IPS-11a (cell line): ENCODE results near the gene TPI1.
"Not testable (repeated sequence)": the region's sequence is repeated elsewhere in the genome, so short reads cannot be mapped to it uniquely, and the experiment has no call there.

Experiments used
- H3K4me3 ChIP-seq: one replicate; pipeline ENCODE4 v1.5.1; 2013; ENCODE audit warnings: low read depth, low read length, control low read depth

Gene TPI1

DNA sequence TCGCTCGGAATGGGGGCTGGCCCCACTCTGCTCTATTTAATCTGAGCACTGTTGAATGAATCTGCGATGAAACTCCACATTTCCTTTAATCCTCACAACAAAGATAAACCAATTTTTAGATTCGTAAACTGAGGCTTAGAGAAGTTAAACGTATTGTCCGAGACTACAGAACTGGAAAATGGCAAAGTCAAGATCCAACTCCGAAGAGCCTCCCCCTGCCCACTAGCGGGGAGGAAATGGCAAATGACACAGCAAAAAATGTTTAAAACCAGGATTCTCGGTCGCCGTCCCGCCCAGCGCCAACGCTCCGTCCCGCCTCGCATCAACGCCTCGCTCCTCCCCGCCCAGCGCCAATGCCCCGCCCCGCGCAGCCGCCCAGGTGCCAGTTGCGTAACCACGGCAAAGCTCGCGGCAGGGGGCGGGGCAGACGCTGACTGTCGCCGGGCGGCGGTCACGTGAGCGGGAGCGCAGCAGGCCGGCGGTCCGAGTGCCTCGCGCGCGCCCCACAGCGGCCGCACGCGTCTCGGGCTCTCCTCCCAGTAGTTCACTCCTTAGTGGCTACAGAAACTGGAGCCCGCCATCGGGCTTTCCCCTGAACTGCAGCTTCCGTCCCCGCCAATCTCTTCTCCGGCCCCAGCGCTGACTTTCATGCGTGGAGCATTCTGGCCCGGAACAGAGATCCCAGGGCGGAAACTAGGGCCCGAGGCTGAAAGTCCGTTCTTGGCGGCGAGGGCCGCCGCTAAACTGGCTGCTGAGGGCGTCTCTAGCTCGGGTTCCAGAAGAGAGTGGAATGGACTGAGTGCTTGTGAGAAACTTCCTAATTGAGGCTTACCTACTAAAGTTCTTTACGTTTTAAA is 23.7 kb downstream of the TPI1 start:
- H3K4me3 ChIP-seq: peak overlapping the region; percentile 24

DNA sequence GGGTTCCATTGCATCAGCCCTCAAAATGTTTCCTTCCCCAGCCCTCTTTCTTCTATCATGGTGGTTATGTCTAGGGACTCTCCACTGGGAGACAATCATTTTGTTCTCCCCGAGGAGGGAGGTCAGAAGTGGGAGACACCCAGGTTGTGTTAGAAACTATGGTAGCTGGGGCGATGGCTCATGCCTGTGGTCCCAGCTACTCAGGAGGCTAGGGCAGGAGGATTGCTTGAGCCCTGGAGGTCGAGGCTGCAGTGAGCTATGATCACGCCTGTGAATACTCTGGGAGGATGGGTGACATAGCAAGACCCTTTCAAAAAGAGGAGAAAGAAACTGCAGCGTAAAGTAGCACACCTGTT is 24.3 kb downstream of the TPI1 start:
- H3K4me3 ChIP-seq: peak overlapping the region; percentile 24

DNA sequence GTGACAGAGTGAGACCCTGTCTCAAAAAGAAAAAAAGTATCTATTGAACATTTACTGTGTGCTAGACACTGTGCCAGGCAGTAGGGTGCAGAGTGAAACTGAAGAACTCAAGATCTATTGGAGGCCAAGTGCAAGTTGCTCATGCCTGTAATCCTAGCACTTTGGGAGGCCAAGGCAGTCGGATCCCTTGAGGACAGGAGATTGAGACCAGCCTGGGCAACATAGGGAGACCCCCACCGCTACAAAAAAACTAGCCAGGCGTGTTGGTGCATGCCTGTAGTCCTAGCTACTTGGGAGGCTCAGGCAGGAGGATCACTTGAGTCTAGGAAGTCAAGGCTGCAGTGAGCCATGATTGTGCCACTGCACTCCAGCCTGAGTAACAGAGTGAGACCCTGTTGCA is 25.4 kb downstream of the TPI1 start:
- H3K4me3 ChIP-seq: not testable (repeated sequence)

DNA sequence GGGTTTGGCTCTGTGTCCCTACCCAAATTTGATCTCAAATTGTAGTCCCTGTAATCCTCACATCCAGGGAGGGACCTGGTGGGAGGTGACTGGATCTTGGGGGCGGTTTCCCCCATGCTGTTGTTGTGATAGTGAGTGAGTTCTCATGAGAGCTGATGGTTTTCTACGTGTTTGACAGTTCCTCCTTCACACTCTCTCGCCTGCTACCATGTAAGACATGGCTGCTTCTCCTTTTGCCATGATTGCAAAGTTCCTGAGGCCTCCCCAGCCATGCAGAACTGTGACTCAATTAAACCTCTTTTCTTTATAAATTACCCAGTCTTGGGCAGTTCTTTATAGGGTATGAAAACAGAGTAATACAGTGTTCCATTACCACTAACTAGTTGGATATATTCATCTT is 27.0 kb downstream of the TPI1 start:
- H3K4me3 ChIP-seq: no peak overlapping the region

DNA sequence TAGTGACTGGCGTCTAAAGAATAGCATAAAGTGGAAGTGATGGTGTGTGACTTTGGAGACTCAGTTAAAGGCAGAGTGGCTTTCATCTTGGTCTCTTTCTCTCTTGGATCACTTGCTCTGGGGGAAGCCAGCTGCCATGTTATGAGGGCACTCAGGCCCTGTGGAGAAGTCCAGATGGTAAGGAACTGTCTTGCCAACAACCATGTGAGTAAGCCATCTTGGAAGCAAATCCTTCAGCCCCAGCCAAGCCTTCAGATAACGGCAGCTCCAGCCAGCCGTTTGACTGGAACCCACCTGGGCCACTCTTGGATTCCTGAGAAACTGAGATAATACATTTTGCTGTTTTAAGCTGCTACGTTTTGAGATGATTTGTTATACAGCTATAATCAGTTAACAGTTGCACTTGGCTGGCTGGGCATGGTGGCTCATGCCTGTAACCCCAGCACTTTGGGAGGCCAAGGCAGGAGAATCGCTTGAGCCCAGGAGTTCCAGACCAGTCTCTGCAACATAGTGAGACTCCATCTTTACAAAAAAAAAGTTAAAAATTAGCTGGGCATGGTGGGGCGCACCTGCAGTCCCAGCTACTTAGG is 29.6 kb downstream of the TPI1 start:
- H3K4me3 ChIP-seq: no peak overlapping the region

DNA sequence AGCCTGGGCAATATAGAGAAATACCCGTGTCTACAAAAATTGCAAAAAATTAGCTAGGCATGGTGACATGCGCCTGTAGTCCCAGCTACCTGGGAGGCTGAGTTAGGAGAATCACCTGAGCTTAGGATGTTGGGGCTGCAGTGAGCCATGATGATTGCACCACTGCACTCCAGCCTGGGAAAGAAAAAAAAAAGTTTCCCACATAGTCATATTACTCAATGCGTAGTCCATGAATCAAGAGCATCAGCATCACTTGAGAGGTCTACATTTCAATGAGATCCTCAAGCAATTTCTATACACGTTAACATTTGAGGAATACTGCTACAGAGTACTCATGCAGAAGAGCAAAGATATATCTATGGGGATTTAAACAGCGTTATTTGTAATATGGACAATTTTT is 32.1 kb downstream of the TPI1 start:
- H3K4me3 ChIP-seq: no peak overlapping the region

DNA sequence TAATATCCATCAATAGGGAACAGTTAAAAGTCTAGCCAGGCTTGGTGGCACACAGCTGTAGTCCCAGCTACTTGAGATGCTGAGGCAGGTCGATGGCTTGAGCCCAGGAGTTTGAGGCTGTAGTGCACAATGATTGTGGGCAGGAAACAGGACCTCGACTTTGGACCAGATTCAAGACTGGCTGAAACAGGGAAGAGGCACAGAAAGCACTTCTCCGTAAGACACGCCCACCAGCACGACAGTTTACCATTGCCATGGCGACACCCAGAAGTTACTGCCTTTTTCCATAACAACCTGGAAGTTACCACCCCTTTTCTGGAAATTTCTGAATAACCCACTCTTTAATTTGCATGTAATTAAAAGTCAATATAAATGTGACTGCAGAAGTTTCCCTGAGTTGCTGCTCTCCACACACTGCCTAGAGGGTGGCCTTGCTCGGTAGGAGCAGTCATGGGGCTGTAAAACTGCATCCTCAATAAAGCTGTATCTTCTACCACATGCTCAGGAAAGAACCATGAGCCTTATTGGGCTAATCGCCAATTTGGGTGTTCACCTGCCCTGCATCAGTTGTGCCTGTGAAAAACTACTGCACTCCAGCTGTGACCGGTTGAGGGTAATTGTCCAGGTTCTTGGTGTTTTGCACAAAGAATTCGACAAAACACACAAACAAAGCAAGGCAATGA is 32.6 kb downstream of the TPI1 start:
- H3K4me3 ChIP-seq: no peak overlapping the region

DNA sequence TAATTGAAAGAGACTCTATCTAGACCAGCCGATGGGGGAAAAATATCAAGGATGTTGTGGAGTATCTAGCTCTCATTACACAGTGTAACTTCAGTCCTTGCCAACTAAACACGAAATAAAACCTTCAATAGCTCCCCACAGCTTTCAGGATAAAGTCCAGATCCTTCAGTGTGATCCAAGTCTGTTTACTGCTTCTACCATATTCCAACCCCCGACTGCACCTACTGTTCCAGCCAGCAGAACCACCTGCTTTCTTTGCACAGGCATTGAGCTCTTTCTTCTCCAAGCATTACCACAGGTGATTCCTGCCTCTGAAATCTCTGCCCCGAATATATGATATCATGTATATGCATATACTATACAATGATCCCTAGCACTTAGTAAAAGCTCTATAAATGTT is 35.1 kb downstream of the TPI1 start:
- H3K4me3 ChIP-seq: no peak overlapping the region

DNA sequence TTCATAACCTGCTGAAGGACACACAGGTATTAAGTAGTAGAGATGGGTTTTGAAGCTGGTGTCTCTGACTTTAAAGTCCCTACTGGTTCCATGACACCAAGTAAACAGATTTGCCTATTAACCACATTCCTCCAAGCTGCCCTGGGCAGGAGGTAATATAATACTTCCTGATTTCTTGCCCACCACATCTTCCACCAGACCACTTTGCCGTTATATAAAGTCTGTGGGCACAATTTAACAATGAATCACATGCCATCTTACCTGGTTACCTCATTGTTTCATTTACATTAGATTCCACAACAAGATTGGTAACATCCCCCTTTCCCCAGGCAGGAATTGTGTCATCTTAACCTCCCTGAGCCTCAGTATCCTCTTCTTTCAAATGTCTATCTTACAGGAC is 36.4 kb downstream of the TPI1 start:
- H3K4me3 ChIP-seq: no peak overlapping the region

DNA sequence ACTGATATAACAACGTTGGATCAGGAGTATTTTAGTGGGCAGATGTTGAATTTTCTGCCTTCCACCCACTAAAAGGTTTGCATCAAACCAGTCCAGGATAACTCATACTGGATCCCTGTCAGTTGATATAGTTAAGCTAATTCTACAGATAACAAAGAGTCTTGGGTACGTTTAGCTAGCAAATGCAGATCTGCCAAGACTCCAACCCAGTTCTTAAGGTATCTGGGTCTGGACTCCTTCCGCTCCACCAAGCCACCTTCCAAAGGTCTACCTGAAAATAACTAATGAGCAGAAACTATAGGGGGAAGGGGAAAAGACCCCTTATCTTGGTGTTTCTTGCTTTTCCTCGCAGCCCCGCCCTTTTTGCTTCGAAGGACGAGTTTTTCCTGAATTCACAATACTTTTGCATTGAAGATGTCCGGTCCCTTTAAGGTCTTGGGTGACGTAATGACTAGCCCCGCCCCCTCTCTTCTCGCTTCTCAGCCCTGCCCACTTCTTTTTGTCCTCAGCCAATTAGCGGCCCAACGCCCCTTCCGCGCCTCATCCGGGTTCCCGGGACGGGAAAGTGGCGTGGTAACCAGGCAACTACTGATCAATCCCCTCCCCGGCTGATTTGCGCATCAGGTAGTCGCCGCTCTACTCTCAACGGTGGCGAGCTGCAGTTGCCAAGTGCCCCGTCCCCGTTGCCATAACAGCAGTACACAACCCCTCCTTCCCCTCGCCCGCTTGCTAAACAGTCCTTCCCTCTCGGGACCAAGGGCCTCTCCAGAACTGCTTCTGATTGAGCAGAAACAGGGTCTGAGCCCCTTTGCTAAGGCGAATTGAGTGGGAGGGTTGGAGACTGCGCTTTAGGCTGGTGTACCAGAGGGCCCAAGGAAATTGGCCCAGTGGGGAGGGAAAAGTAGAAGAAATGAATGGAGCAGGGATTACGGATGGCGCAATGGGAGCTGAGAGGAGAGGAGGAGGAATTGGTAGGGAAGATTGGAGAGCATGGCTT is 37.2 kb downstream of the TPI1 start, which contains the start of gene LRRC23:
Gene LRRC23 (plus strand): TSS at position 543 of the 997 bp plus-strand sequence. CDS start 812 bp downstream, outside the sequence.
- peak within 1 kb of the TSS; percentile 58 for H3K4me3 ChIP-seq

DNA sequence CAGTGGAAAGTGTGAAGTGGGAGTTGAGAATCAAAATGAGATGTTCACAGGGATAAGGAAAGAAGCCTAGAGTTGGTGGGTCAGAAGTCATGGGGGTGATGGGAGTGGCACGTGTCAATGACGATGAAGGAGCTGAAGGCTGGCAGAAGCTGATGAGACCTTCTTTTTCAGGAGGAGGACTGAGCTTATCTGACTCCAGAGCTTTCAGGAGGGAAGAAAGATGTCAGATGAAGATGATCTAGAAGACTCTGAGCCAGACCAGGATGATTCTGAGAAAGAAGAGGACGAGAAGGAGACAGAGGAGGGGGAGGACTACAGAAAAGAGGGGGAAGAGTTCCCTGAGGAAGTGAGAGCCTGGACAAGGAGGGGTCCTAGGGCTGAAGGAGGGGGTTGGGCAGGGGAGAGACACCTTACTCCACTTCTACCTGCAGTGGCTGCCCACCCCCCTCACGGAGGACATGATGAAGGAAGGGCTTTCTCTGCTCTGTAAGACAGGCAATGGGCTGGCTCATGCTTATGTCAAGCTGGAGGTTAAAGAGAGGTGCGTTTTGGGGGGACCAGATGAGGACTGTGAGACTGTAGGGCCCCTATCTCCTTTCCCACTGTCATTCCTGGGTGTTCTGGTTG is 38.2 kb downstream of the TPI1 start:
- peak overlapping the region; percentile 58 for H3K4me3 ChIP-seq

DNA sequence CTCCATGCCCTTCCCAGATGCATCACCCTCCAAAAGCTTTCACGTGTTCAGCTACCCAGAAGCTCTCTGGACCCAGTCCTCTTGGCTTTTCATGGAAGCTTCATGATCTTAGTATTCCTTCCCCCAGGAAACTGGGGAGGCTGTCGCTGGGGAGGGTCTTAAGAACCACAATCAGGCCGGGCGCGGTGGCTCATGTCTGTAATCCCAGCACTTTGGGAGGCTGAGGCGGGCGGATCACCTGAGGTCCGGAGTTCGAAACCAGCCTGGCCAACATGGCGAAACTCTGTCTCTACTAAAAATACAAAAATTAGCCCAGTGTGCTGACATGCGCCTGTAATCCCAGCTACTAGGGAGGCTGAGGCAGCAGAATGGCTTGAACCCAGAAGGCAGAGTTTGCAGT is 40.8 kb downstream of the TPI1 start:
- not testable (repeated sequence) for H3K4me3 ChIP-seq

DNA sequence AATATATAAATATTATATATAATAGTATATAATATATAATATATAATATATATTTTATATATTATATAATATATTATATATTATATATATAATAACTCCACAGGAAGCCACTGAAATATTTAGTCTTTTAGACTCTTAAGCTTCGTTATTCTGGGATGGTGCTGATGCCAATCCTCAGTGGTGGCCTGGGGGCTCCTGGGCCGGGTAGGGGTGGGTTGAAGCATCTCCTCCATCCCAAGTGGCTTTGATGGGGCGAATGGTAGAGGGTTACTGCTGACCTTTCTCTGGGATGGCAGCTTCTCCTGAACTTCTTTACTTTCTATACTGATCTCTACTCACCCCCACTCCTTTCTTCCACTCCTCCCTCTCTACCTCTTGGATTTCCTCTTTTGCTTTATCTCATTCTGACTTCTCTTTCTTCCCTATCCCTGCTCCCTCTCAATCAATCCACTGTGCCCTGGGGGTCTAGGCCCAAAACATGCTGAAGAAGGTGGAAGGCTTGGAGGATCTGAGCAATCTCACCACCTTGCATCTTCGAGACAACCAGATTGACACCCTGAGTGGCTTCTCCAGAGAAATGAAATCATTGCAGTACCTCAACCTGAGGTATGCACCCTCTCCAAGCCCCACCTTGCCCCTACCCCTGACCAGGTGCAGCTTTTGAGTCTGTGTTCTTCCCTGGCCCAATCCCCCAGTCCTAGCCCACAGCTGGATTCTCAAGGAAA is 42.3 kb downstream of the TPI1 start:
- no peak overlapping the region for H3K4me3 ChIP-seq

DNA sequence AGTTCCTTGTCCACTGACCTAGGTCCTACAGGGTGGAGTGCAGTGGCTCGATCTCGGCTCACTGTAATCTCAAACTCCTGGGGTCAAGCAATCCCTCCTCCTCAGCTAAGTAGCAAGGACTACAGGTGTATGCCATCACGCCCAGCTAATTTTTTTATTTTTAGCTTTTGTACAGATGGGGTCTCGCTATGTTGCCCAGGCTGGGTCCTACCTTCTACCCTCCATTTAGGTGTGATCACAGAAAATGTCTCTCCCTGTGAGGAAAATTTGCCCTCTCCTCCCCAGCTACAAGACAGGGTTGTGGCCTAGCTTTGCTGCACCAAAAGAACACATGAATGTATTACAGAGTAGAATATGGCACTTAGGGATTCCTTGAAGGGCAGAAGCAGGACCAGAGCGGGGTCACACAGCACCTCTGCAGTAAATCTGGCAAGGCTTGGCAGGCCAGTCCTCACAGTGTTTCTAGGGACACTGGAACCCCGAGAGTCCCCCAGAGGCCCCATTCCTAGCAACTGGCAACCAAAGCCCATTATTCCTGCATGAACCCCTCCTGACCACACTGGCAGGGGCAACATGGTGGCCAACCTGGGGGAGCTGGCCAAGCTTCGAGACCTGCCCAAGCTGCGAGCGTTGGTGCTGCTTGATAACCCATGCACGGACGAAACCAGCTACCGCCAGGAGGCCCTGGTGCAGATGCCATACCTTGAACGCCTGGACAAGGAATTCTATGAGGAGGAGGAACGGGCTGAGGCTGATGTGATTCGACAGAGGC is 45.0 kb downstream of the TPI1 start:
- no peak overlapping the region for H3K4me3 ChIP-seq

DNA sequence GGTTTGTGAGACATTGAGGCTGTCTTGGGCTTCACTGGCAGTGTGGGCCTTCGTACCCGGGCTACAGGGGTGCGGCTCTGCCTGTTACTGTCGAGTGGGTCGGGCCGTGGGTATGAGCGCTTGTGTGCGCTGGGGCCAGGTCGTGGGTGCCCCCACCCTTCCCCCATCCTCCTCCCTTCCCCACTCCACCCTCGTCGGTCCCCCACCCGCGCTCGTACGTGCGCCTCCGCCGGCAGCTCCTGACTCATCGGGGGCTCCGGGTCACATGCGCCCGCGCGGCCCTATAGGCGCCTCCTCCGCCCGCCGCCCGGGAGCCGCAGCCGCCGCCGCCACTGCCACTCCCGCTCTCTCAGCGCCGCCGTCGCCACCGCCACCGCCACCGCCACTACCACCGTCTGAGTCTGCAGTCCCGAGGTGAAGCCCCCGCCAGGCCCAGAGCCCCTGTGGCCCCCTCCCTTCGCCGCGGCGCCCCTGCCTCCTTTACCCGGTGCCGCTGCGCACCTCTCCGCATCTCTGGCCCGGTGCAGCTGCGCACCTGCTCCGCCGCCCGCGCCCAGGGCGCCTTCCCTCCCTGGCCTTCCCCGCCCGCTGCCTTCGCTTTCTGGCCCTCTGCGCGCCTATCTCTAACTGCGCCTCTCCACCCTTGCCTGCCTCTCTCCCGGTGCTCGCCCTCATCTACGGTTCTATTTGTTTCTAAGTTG is 47.1 kb downstream of the TPI1 start, which contains the start of gene ENO2:
Gene ENO2 (plus strand): TSS at position 335 of the 701 bp plus-strand sequence. CDS start 1,253 bp downstream, outside the sequence.
- H3K4me3 ChIP-seq: peak within 1 kb of the TSS; percentile 67

DNA sequence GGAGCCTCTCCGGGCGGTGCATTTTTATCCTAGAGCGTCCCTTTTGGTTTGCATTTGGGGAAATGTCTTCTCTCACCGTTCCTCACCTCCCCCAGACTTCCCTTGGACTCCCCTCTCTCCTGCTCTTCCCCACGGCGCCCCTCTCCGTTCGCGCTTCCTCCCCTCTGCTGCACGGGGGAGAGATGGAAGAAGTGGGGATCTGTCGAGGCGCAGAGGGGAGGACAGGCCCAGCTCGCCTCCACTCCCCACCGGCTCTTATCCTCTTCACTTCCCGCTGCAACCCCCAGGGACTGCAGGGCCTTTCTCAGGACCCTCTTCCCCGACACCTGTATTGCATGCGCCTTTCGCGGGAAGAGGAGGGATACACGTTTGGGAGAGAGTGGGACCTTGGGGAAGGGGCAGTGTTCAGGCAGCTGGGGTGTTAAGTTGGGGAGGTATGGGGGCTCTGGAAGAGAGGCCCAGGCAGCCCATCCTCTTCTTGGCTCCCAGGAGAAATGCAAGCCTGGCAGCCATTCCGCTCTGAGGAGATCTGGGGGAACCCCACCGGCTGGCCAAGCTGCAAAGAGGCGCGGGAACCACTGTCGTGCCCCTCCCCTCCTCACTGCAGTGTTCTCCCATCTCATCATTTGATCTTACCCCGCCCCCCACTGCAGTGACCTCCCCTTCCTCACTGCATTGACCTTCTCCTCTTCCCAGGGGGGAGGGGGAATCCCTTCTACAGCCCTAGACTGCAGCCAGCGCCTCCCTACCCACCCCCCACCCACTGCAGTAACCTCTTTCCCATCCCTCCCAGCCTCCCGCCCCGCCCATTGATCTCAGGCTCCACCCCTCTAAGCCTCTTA is 47.8 kb downstream of the TPI1 start:
- peak overlapping the region; percentile 67 for H3K4me3 ChIP-seq

DNA sequence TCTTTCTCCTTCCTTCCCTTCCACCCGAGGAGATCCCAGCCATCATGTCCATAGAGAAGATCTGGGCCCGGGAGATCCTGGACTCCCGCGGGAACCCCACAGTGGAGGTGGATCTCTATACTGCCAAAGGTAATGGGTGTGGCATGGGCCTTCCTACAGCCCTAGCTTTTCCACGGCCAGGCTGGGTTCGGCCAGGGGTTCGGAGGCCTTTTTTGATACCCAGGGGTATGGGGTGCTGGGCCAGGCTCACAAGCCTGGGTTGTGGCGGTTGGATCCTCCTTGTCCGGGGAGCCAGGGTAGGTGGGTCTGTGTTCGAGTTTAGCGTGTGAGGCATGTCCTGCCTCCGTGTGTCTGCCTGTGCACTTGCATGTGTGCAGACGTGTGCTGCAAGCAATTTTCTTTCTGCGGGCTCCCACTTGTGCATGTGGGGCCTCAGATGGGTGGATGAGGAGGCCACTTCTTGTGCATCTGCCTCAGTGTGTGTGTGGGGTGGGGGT is 48.5 kb downstream of the TPI1 start:
- H3K4me3 ChIP-seq: no peak overlapping the region
